Thyroid gland (tissue), 4 donors: ENCODE measurements around the gene ADARB1. TPM values are rescaled to one million over a fixed set of nuclear protein-coding genes. Genes with fewer than 3 reads are reported as not detected.

Source experiments
- DNase-seq, 2 donors: peaks; one replicate each; pipeline ENCODE4 v3.0.0-alpha.2; 2019
- H3K27ac ChIP-seq, 3 donors: fragments of 200-600 bp; sonication (generic); 1 replicate in 2 of 3; 2 replicates in 1 of 3; pipeline ENCODE4 v1.5.1; 2016 to 2019; ENCODE audit warnings: mild to moderate bottlenecking in 1 of 3, moderate library complexity in 1 of 3
- H3K27me3 ChIP-seq: fragments of 200-600 bp; sonication (generic); one replicate; pipeline ENCODE4 v1.5.1; 2019
- H3K36me3 ChIP-seq, 2 donors: fragments of 200-600 bp; sonication (generic); one replicate each; pipeline ENCODE4 v1.5.1; 2016 to 2019
- H3K4me1 ChIP-seq, 2 donors: fragments of 200-600 bp; sonication (generic); one replicate each; pipeline ENCODE4 v1.5.1; 2017 to 2019
- H3K4me3 ChIP-seq, 3 donors: fragments of 200-600 bp; sonication (generic); replicated peaks in 1 of 3; 1 replicate in 2 of 3; 2 replicates in 1 of 3; pipeline ENCODE4 v1.5.1; 2016; ENCODE audit warnings: mild to moderate bottlenecking in 1 of 3
- H3K9me3 ChIP-seq: fragments of 200-600 bp; sonication (generic); one replicate; pipeline ENCODE4 v1.5.1; 2017
- POLR2A ChIP-seq, 2 donors: fragments of 450-650 bp; IDR thresholded peaks; one replicate each; pipeline ENCODE4 v1.6.1; 2017; ENCODE audit warnings: antibody characterized with exemption in 2 of 2, mild to moderate bottlenecking in 2 of 2, moderate library complexity in 1 of 2
- WGBS, 2 donors: methylation state at CpG; one replicate each; pipeline ENCODE4 v1.1.5; 2017; 5-methylcytosine and 5-hydroxymethylcytosine counted together
- intact Hi-C: fragments of 100-400 bp; cut with DNase I; formaldehyde crosslinking; loops from one replicate; pipeline ENCODE4 v1.15.1; 2023
- total RNA-seq, 4 donors: library from RNA; depleted of rRNA; stranded (reverse); fragments of >200 nt; gene quantifications; one replicate each; pipeline ENCODE4 v1.2.3, GENCODE V29; 2016
- TF ChIP-seq, protein P1 (sequence below), 6 experiments: fragments of 200-600 bp in 3 of 6; fragments of 450-650 bp in 3 of 6; sonication (generic) in 3 of 6; IDR thresholded peaks; one replicate each; pipeline ENCODE4 v1.5.1; 2016 to 2019; ENCODE audit warnings: antibody characterized with exemption in 6 of 6, mild to moderate bottlenecking in 2 of 6, inconsistent platforms in 1 of 6, moderate library complexity in 1 of 6

ADARB1 gene
- total RNA-seq, 4 donors from 2014 or later, result 5.0 to 20.2 (median 10.1) TPM

GRCh38 chr21:45115141-45115540 is 40.8 kb downstream of the ADARB1 start:
- peaks cover 0 to 5% of the 10 kb centered on the region in 2 donors for H3K4me1 ChIP-seq
- H3K27ac ChIP-seq, result no peak overlapping the region
- H3K4me3 ChIP-seq, result no peak overlapping the region
- no peaks in the 10 kb centered on the region for H3K9me3 ChIP-seq
- intact Hi-C loops, result no loop called here
- no peak for DNase-seq
- no peaks in the 10 kb centered on the region for H3K27me3 ChIP-seq
- 92 to 95% methylated on average over 5 of the region's 5 CpGs for WGBS, 2 donors
- H3K36me3 ChIP-seq, result no peaks in the 10 kb centered on the region
- TF ChIP-seq, protein P1, sequence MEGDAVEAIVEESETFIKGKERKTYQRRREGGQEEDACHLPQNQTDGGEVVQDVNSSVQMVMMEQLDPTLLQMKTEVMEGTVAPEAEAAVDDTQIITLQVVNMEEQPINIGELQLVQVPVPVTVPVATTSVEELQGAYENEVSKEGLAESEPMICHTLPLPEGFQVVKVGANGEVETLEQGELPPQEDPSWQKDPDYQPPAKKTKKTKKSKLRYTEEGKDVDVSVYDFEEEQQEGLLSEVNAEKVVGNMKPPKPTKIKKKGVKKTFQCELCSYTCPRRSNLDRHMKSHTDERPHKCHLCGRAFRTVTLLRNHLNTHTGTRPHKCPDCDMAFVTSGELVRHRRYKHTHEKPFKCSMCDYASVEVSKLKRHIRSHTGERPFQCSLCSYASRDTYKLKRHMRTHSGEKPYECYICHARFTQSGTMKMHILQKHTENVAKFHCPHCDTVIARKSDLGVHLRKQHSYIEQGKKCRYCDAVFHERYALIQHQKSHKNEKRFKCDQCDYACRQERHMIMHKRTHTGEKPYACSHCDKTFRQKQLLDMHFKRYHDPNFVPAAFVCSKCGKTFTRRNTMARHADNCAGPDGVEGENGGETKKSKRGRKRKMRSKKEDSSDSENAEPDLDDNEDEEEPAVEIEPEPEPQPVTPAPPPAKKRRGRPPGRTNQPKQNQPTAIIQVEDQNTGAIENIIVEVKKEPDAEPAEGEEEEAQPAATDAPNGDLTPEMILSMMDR (IDR thresholded peaks at IDR 0.05), result no peak
- TF ChIP-seq POLR2A (IDR thresholded peaks at IDR 0.05), result no peak

DNA sequence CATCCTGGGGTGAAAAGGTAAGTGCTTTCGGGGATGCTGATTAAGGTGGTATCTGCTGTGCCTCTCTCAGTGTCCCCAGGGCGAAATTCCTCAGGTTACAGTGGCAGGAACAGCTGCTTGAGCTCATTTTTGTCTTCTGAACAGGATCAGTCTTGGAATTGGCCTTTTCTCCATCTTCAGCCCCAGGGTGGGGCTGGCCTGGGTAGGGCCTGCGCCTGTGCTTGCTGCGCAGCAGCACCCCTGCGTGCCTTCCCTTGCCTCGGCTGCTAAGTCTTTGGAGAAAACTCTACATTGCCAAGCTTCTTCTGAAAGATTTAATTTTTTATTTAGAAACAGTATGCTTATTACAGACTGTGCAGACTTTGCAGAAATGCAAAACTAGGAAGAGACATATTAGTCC is 41.7 kb downstream of the ADARB1 start:
- Histone ChIP-seq H3K36me3 (no peaks in the 10 kb centered on the region), H3K4me1 (peaks cover 0 to 5% of the 10 kb centered on the region in 2 donors), H3K4me3 (no peak overlapping the region), H3K27ac (no peak overlapping the region), H3K9me3 (no peaks in the 10 kb centered on the region), H3K27me3 (no peaks in the 10 kb centered on the region)
- WGBS, 2 donors, result 94 to 95% methylated on average over 6 of the region's 6 CpGs
- no peak for DNase-seq
- TF ChIP-seq POLR2A (IDR thresholded peaks at IDR 0.05), result no peak
- TF ChIP-seq, protein P1 (IDR thresholded peaks at IDR 0.05), result no peak
- intact Hi-C loops, result no loop called here

GRCh38 chr21:45117314-45117713 is 42.9 kb downstream of the ADARB1 start:
- Histone ChIP-seq H3K4me1 (no peaks in the 10 kb centered on the region), H3K27me3 (no peaks in the 10 kb centered on the region), H3K36me3 (no peaks in the 10 kb centered on the region), H3K4me3 (no peak overlapping the region), H3K9me3 (no peaks in the 10 kb centered on the region), H3K27ac (no peak overlapping the region)
- 94 to 97% methylated on average over 6 of the region's 6 CpGs for WGBS, 2 donors
- DNase-seq, result no peak
- intact Hi-C loops, result no loop called here
- no peak for TF ChIP-seq POLR2A (IDR thresholded peaks at IDR 0.05)
- TF ChIP-seq, protein P1 (IDR thresholded peaks at IDR 0.05), result no peak

DNA sequence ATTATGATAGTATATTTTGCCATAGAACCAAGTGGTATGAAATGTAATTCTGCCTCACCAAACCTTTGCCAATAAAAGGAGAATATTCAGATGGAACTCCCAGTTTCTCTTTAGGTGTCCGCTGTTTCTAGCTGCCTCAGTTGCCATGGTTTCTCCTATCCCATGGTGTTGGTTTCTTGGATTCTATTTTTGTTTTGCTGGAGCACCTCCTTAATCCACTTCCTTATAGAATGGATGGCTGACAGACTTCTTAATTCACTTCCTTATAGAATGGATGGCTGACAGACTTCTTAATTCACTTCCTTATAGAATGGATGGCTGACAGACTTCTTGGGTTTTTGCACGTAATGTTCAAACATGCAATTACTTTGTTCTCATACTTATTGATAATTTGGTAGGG is 43.7 kb downstream of the ADARB1 start:
- Histone ChIP-seq H3K9me3 (no peaks in the 10 kb centered on the region), H3K27me3 (no peaks in the 10 kb centered on the region), H3K4me3 (no peak overlapping the region), H3K4me1 (no peaks in the 10 kb centered on the region), H3K36me3 (no peaks in the 10 kb centered on the region), H3K27ac (no peak overlapping the region)
- 97 to 98% methylated on average over 2 of the region's 2 CpGs for WGBS, 2 donors
- intact Hi-C loops, result no loop called here
- no peak for DNase-seq
- TF ChIP-seq, protein P1 (IDR thresholded peaks at IDR 0.05), result no peak
- TF ChIP-seq POLR2A (IDR thresholded peaks at IDR 0.05), result no peak

DNA sequence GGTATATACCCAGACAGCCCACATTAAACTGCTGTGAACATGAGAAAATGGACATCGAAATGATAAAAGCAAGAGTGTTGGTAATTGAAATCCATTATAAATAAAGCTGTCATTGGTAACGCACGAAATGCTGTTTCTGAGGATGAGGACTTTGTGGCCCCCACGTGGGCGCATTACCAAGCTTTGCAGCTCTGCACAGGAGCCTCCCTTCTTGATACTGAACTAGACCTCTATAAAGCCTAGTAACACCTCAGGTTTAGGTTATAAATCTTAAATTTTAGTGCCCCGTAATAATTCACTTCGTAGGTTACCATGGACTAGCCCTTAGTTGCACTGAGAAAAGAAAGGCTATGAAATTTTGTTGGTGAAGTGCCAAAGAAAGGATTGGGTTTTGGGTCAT is 45.4 kb downstream of the ADARB1 start:
- Histone ChIP-seq H3K36me3 (no peaks in the 10 kb centered on the region), H3K27ac (no peak overlapping the region), H3K4me3 (no peak overlapping the region), H3K27me3 (no peaks in the 10 kb centered on the region), H3K4me1 (no peaks in the 10 kb centered on the region), H3K9me3 (no peaks in the 10 kb centered on the region)
- TF ChIP-seq, protein P1 (IDR thresholded peaks at IDR 0.05), result no peak
- no peak for TF ChIP-seq POLR2A (IDR thresholded peaks at IDR 0.05)
- no peak for DNase-seq
- 93 to 95% methylated on average over 7 of the region's 7 CpGs for WGBS, 2 donors
- intact Hi-C loops, result no loop called here
